AG09309 (cell line): ENCODE measurements around the gene RHBDL2.

ENCODE experiments used
- DNase-seq: peaks from one replicate; pipeline ENCODE4 v3.0.0-alpha.2; 2010; ENCODE audit warnings: low read depth
- H3K4me3 ChIP-seq: 2 replicates; pipeline ENCODE4 v1.5.1; 2011; ENCODE audit warnings: mild to moderate bottlenecking, low read depth, low read length, moderate library complexity; ENCODE audit not compliant: control insufficient read depth
- TF ChIP-seq, protein P1 (sequence below): IDR thresholded peaks from 2 replicates; pipeline ENCODE4 v1.5.1; 2011; ENCODE audit warnings: mild to moderate bottlenecking, low read depth, low read length, inconsistent platforms; ENCODE audit not compliant: insufficient read depth, control insufficient read depth; ENCODE audit errors: missing control alignments

Gene RHBDL2

DNA sequence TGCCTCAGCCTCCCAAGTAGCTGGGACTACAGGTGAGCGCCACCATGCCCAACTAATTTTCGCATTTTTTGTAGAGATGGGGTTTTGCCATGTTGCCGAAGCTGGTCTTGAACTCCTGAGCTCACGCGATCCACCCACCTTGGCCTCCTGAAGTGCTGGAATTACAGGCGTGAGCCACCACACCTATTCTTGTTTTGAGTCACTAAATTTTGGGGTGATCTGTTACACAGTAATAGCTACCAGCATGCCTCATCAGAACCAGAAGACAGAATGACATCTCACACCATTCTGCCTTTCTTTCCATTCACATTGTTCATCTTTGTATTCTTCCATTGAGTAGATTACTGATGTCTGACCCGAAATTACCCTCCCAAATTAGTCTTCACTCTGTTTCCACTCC is 9.1 kb downstream of the RHBDL2 start:
- TF ChIP-seq, protein P1, sequence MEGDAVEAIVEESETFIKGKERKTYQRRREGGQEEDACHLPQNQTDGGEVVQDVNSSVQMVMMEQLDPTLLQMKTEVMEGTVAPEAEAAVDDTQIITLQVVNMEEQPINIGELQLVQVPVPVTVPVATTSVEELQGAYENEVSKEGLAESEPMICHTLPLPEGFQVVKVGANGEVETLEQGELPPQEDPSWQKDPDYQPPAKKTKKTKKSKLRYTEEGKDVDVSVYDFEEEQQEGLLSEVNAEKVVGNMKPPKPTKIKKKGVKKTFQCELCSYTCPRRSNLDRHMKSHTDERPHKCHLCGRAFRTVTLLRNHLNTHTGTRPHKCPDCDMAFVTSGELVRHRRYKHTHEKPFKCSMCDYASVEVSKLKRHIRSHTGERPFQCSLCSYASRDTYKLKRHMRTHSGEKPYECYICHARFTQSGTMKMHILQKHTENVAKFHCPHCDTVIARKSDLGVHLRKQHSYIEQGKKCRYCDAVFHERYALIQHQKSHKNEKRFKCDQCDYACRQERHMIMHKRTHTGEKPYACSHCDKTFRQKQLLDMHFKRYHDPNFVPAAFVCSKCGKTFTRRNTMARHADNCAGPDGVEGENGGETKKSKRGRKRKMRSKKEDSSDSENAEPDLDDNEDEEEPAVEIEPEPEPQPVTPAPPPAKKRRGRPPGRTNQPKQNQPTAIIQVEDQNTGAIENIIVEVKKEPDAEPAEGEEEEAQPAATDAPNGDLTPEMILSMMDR, result no peak
- no peak for DNase-seq
- H3K4me3 ChIP-seq, result no peak overlapping the region

DNA sequence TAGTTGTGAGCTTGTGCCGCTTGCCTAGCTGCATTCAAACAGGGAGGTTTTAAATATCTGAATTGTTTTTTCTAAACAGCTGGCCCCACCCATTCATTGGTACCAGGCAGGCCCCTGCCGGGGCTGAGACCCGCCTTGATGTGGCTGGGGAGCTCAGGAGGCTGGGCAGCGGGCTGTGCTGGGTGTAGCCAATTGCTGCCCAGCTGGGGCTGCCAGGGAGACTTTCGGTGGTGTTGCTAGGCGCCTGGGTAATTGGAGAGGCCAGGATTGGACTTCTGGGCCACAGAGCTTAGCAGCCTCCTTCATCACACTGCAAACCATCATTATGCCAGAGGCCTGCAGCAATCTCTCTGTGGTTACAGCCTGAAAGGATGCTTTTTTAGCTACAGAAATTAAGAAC is 12.2 kb downstream of the RHBDL2 start:
- no peak overlapping the region for H3K4me3 ChIP-seq
- DNase-seq, result no peak
- TF ChIP-seq, protein P1, result no peak

DNA sequence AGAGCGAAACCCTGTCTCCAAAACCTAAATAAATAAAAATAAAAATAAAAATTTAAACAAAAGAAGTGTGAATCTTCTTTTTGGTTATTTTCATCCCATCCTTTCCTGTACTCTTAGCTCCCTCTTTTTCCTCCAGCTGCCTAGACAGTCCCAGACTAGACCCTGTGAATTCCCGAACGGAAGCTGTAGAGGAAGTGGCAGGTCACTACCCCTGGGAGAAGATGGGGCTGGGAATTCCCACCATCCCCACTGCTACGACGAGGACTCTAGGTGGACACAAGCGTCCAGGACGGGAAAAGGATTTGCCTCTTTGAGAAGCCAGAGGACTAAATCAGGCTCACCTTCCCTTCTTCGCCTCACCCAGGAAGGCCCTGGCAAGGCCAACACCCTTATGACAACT is 12.6 kb downstream of the RHBDL2 start:
- DNase-seq, result no peak
- H3K4me3 ChIP-seq, result no peak overlapping the region
- TF ChIP-seq, protein P1, result no peak

DNA sequence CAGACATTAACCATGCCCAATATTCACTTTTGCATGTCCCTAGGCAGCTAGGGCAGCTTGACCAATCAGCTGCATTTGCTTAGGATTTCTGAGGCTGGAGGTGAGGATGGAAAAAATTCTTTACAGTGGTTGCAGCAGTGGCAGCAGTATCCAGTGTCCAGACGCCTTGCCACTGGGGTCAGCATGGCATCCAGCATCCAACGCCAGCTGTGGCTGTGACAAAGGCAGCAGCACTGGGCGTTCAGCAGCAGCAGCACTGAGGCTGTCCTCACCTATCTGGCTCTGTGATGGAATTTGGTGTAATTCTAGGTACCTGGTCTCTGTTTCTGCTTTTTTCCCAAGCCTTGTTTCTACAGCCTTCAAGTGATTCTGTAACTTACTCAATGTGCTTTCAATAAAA is 15.5 kb downstream of the RHBDL2 start:
- TF ChIP-seq, protein P1, result no peak
- H3K4me3 ChIP-seq, result no peak overlapping the region
- DNase-seq, result no peak

DNA sequence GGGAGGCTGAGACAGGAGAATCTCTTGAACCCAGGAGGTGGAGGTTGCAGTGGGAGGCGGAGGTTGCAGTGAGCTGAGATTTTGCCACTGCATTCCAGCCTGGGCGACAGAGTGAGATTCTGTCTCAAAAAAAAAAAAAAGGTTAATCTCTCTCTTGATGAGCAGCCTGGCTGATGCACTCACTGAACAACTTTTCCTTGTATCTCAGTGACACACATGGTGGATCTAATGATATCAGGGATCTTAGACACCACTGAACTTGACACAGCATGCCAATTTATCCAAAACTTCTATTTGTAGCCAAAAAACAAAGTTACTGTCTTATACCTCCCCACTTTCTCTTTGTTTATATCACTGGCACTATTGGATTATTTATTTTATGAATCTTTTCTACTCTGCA is 16.2 kb downstream of the RHBDL2 start:
- DNase-seq, result no peak
- TF ChIP-seq, protein P1, result no peak
- no peak overlapping the region for H3K4me3 ChIP-seq

DNA sequence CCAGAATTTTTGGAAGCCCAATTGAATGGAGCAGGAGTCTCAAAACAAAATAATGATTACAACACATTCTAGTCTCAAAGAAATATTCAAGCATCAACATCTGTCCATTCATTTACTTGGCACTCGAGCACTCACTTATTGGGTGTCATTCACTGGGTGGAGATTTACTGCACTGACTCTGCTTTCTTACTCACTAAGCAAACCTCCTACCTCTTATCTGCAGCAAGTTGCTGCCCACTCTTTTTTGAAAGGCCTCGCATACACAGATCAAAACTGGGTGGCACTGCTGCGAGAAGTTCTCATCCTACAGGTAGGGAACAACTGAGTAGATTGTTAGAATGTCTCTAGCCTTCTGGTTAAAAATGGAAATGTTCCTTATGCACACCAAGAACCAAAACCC is 18.0 kb downstream of the RHBDL2 start:
- TF ChIP-seq, protein P1, result no peak
- no peak overlapping the region for H3K4me3 ChIP-seq
- DNase-seq, result no peak

DNA sequence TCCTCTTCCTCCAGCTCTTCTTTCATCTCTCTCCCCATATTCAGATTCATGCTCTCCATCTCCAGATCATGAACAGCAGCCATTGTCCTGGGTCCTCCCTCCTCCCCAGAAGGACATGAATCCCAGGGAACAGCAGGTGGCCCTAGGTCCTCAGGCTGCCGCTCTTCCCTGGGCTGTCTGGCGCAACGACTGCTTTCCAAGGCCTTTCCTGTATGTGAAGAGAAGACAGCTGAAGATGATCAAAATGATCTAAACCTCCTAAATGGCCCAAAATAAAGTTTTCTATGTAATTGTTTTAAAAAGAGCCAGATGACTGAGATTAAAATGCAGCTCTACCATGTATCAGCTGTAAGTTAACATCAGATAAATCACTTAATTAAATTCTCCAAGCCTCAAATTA is 22.5 kb downstream of the RHBDL2 start:
- TF ChIP-seq, protein P1, result no peak
- DNase-seq, result no peak
- H3K4me3 ChIP-seq, result no peak overlapping the region
